ENCODE data around the gene EVC2.

GRCh38 chr4:5647351-5647750 is 61.0 kb downstream of the EVC2 start:
- TF ChIP-seq EZH2phosphoT487 (IDR thresholded peaks at IDR 0.05; ENCODE audit: low read length): no peak
- TF ChIP-seq CTCF (IDR thresholded peaks at IDR 0.05; ENCODE audit: low read length): no peak

Measured in MM.1S (cell line).